Tibial nerve (tissue), 4 donors: ENCODE data around the gene RCAN2.

Source experiments
- EP300 ChIP-seq, 2 donors: sonication (generic); formaldehyde crosslinking; IDR thresholded peaks; one replicate each; pipeline ENCODE4 v1.6.1; 2017; ENCODE audit warnings: antibody characterized with exemption in 2 of 2, mild to moderate bottlenecking in 1 of 2
- TF ChIP-seq, protein P1 (sequence below), 5 experiments: fragments of 200-600 bp in 3 of 5; fragments of 450-650 bp in 2 of 5; sonication (generic) in 3 of 5; IDR thresholded peaks; one replicate each; pipeline ENCODE4 v1.5.1; 2016 to 2019; ENCODE audit warnings: antibody characterized with exemption in 5 of 5, mild to moderate bottlenecking in 3 of 5, moderate library complexity in 2 of 5

DNA sequence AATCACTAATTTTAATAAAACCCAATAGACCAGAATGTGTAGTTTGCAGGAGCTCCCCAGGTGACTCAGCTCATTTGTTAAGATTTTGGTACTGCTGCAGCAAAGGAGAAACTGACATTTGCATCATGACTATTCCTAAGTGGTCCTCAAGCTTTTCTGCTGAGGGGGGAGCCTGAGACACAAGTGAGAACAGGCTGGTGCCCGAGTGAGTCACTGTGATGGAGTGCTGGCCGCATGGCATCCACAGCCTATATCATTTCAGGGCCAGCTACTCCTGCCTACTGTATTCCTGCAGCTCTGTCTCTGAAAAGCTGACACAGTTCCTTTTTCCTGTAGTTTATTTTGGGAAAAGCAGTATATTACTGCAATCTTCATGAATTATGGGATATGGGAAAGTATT is 206.8 kb downstream of the RCAN2 start:
- TF ChIP-seq, protein P1, sequence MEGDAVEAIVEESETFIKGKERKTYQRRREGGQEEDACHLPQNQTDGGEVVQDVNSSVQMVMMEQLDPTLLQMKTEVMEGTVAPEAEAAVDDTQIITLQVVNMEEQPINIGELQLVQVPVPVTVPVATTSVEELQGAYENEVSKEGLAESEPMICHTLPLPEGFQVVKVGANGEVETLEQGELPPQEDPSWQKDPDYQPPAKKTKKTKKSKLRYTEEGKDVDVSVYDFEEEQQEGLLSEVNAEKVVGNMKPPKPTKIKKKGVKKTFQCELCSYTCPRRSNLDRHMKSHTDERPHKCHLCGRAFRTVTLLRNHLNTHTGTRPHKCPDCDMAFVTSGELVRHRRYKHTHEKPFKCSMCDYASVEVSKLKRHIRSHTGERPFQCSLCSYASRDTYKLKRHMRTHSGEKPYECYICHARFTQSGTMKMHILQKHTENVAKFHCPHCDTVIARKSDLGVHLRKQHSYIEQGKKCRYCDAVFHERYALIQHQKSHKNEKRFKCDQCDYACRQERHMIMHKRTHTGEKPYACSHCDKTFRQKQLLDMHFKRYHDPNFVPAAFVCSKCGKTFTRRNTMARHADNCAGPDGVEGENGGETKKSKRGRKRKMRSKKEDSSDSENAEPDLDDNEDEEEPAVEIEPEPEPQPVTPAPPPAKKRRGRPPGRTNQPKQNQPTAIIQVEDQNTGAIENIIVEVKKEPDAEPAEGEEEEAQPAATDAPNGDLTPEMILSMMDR (IDR thresholded peaks at IDR 0.05): no peak
- TF ChIP-seq EP300 (IDR thresholded peaks at IDR 0.05): no peak
